Stomach smooth muscle (tissue), 2 donors: ENCODE data around the gene TTC7B.

Experiments used
- H3K27ac ChIP-seq: one replicate; pipeline ENCODE4 v1.7.0; 2013; ENCODE audit warnings: mild to moderate bottlenecking, low read length, inconsistent platforms
- H3K27me3 ChIP-seq, 2 donors: one replicate each; pipeline ENCODE4 v1.7.0; 2013; ENCODE audit warnings: low read length in 2 of 2; ENCODE audit not compliant: insufficient read depth in 2 of 2, control insufficient read depth in 1 of 2
- H3K36me3 ChIP-seq, 2 donors: one replicate each; pipeline ENCODE4 v1.7.0; 2013; ENCODE audit warnings: low read length in 2 of 2; ENCODE audit not compliant: control insufficient read depth in 2 of 2, insufficient read depth in 2 of 2
- H3K4me1 ChIP-seq: one replicate; pipeline ENCODE4 v1.7.0; 2013; ENCODE audit warnings: low read length; ENCODE audit not compliant: control insufficient read depth, insufficient read depth
- H3K4me3 ChIP-seq, 2 donors: one replicate each; pipeline ENCODE4 v1.7.0; 2013; ENCODE audit warnings: low read length in 2 of 2
- H3K9ac ChIP-seq, 2 donors: one replicate each; pipeline ENCODE4 v1.7.0; 2013; ENCODE audit warnings: low read length in 2 of 2, mild to moderate bottlenecking in 1 of 2
- H3K9me3 ChIP-seq, 2 donors: one replicate each; pipeline ENCODE4 v1.7.0; 2013; ENCODE audit warnings: low read length in 2 of 2; ENCODE audit not compliant: control insufficient read depth in 2 of 2
- donor health status: healthy.
- donor health status: Pancreatic carcinoma.

TTC7B gene

DNA sequence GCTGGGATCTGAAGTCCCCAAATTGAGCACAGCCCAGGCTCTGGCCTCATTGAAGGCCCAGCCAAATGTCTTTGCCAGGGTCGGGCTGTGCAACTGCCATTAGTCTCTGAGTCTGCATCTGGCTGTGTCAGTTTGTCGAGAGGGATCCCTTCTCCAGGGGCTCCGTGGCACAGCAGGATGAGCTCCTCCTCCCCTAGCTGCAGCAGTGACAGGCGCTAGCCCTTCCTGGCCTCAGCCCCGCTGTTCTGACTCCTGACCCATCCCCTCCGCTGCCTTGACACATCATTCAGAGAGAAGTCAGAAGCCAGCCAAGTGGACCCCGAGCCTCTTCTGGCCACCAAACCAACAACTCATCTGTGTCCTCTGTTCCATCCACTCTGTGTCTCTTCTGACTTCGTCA, 231.1 kb downstream of the TTC7B start:
- Histone ChIP-seq H3K36me3 (peaks cover 7 to 19% of the 10 kb centered on the region in 2 donors), H3K4me1 (peaks cover 9% of the 10 kb centered on the region), H3K9ac (no peak overlapping the region), H3K4me3 (no peak overlapping the region), H3K9me3 (no peaks in the 10 kb centered on the region), H3K27me3 (no peaks in the 10 kb centered on the region), H3K27ac (no peak overlapping the region)

DNA sequence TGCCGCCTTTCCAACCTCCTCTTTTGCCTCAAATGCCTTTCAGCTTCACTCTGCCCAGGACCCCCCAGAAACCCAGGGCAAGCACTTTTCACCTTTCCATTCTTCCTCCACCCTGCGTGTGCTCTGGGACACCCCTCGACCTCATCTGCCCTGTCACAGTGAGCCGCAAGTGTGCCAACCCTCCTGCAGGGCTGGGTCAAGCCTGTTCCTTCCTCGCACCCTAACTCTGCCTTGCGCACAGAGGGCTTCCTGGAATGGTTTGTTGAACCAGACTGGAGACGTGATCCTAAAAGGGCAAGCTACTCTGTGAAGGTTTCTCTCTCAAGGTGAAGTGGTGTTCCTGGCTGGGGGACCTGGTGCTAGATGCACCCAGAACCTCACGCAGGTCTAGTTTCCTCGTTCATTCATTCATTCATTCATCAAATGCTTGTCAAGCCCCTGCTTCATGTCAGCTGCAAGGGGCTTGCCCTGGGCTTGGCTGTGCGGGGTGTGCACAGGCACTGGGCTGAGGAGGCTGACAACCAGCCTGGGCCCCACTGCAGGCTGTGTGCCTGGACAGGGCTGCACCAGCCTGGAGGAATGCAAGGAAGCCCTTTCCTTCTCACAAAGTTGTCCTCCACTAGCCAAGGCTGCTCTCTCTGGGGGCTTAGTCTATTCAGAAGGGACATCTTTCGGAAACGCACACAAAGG, 232.2 kb downstream of the TTC7B start:
- H3K9ac ChIP-seq: no peak overlapping the region
- peaks cover 3 to 13% of the 10 kb centered on the region in 2 donors for H3K36me3 ChIP-seq
- H3K9me3 ChIP-seq: no peaks in the 10 kb centered on the region
- H3K27me3 ChIP-seq: no peaks in the 10 kb centered on the region
- H3K4me1 ChIP-seq: peaks cover 9% of the 10 kb centered on the region
- H3K4me3 ChIP-seq: no peak overlapping the region
- H3K27ac ChIP-seq: no peak overlapping the region

DNA sequence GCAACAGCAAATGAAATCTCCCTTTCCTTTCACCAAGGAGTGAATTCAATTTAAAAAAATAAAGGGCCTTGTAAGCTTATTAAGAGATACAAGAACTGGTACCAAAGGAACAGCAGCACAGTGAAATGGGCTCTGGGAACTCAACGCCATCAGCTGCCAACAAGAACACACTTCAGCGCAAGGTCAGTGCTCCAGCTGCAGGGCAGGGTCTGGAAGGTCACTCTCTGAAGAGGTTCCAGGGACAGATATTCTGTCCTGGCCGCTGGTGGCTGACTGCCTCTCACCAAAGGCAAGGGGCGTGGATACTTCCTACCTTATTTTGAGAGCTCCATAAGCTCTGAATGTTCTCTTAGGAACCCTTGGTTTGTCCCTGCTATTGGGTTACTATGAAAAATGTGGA, 232.8 kb downstream of the TTC7B start:
- peaks cover 11% of the 10 kb centered on the region for H3K4me1 ChIP-seq
- no peak overlapping the region for H3K27ac ChIP-seq
- no peaks in the 10 kb centered on the region for H3K9me3 ChIP-seq
- no peak overlapping the region for H3K9ac ChIP-seq
- no peaks in the 10 kb centered on the region for H3K27me3 ChIP-seq
- no peak overlapping the region for H3K4me3 ChIP-seq
- H3K36me3 ChIP-seq: peaks cover 0 to 16% of the 10 kb centered on the region in 2 donors

DNA sequence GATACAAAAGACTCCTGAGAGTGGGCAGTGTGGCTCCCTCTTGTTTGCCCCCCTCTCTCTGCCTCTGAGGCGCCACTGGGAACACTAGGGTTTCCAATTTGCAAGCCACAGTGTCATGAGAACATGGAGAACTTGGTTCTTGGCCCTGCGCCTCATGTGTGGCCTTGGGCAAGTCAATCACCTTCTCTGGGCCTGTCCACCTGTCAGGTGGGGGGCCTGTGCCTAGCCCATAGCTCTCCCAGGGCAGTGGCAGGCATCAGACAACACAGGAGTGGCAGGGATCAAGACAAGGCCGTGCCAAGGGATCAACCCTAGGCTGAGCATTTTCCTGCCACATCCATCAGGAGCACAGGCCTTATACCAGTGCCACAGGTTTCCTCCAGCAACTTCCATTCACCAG, 234.1 kb downstream of the TTC7B start:
- H3K9me3 ChIP-seq: no peaks in the 10 kb centered on the region
- peaks cover 0 to 16% of the 10 kb centered on the region in 2 donors for H3K36me3 ChIP-seq
- no peak overlapping the region for H3K4me3 ChIP-seq
- H3K27me3 ChIP-seq: no peaks in the 10 kb centered on the region
- H3K27ac ChIP-seq: no peak overlapping the region
- H3K4me1 ChIP-seq: peaks cover 17% of the 10 kb centered on the region
- H3K9ac ChIP-seq: no peak overlapping the region

DNA sequence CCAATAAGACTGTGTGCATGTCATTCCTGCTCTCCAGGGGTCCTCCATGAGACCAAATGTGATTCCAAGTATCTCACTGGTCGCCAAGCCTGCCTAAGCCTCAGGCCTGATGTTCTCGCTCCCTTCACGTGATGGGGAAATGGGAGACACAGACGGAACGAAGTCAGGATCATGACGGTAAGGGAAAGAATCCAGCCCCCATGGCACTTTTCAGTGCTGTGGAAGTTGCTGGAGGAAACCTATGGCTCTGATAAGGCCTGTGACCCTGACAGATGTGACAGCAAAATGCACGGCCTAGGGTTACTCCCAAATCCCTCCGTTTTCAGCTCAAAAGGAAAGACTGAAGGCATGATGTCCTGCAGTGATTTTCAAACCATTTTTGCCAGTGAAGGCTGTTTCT, 234.5 kb downstream of the TTC7B start:
- Histone ChIP-seq H3K36me3 (peaks cover 0 to 19% of the 10 kb centered on the region in 2 donors), H3K27ac (no peak overlapping the region), H3K9me3 (no peaks in the 10 kb centered on the region), H3K9ac (no peak overlapping the region), H3K27me3 (no peaks in the 10 kb centered on the region), H3K4me3 (no peak overlapping the region), H3K4me1 (peaks cover 17% of the 10 kb centered on the region)

DNA sequence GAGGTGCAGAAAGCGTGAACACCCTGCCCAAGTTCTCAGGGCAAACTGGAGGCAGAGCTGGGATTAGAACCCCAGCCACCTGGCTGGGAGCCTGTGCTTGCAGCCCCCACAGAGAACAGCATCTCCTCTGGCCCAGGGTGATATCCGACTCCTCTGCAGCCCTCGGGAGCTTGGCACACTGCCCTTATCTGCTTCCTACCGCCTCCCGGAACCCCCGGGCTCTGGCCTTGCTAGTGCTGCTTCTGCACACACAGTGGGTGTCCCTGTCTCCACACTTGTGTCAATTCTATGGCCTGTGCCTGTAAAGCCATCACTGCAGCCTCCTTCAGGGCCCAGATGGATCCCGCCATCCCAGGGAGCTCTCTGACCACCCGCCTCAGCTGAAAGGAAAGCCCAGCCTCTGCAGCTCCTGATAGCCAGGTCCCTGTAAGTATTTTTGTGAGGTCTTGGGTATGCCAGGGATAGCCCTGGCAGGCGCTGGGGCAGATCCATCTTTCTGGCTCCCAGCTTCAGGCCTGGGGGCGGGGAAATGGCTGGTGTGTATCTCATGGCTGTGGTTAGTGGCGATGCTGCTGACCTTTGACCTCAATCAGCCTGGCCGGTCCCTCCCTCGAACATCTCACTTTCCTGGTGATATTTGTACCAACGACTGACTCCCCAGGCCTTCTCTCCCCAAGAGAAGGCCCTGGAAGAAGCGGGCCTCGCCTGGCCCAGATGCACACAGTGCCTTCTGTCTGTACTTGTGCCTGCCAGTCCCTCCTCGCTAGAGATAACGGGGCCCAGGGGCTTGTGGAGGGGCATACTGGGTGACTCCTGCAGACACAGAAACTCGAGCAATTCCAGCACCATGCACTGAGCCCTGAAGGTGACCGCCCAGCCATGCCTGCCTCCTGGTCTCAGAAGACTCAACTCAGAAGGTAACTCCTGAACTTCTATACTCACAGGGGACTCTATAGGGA, 235.6 kb downstream of the TTC7B start:
- Histone ChIP-seq H3K27me3 (no peaks in the 10 kb centered on the region), H3K27ac (no peak overlapping the region), H3K4me3 (no peak overlapping the region), H3K9ac (no peak overlapping the region), H3K36me3 (peaks cover 0 to 15% of the 10 kb centered on the region in 2 donors), H3K4me1 (peaks cover 17% of the 10 kb centered on the region), H3K9me3 (no peaks in the 10 kb centered on the region)

DNA sequence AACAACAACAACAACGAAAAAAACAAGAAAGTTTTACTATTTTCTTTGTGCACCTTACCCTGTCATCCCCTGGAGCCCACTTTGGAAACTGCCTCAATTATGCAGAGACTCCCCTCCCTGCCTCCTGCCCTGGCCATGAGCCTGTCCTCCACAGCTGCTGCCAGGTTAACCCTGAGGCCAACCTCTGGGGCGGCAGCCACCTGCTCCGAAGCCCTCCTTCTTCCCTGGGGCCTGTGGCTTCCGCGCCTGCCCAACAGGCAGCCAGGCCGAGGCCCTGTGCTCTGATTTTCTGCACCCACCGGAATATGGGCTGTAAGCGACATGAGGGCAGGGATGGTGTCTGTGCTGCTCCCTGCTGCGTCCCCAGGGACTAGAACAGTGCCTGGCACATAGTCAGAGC, 236.4 kb downstream of the TTC7B start:
- Histone ChIP-seq H3K9ac (no peak overlapping the region), H3K27me3 (no peaks in the 10 kb centered on the region), H3K4me1 (peaks cover 22% of the 10 kb centered on the region)

DNA sequence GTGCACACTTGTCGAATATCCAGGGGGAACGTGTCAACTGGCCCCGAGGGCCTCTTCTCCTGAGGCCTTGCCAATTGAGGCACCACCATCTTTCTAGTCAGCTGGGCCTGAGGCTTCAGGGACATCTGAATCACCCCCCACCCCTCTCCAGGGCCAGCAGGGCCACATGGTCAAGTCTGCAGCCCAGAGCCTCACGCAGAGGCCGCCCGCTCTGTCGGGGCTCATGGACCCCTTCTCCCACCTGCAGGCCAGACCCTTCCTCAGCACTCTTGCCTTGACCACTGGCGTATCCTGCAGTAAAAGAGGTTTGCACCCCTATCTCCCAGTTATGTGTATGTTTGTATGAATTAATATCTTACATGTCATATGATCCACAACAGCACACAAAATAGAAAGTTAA, 237.1 kb downstream of the TTC7B start:
- Histone ChIP-seq H3K4me1 (peaks cover 28% of the 10 kb centered on the region), H3K9ac (no peak overlapping the region), H3K9me3 (no peaks in the 10 kb centered on the region), H3K4me3 (no peak overlapping the region), H3K27me3 (no peaks in the 10 kb centered on the region), H3K36me3 (peaks cover 0 to 12% of the 10 kb centered on the region in 2 donors), H3K27ac (no peak overlapping the region)

More for the DNA sequence above, 236.4 kb downstream of the TTC7B start:
- Histone ChIP-seq H3K9me3 (no peaks in the 10 kb centered on the region), H3K4me3 (no peak overlapping the region), H3K36me3 (peaks cover 0 to 12% of the 10 kb centered on the region in 2 donors), H3K27ac (no peak overlapping the region)

DNA sequence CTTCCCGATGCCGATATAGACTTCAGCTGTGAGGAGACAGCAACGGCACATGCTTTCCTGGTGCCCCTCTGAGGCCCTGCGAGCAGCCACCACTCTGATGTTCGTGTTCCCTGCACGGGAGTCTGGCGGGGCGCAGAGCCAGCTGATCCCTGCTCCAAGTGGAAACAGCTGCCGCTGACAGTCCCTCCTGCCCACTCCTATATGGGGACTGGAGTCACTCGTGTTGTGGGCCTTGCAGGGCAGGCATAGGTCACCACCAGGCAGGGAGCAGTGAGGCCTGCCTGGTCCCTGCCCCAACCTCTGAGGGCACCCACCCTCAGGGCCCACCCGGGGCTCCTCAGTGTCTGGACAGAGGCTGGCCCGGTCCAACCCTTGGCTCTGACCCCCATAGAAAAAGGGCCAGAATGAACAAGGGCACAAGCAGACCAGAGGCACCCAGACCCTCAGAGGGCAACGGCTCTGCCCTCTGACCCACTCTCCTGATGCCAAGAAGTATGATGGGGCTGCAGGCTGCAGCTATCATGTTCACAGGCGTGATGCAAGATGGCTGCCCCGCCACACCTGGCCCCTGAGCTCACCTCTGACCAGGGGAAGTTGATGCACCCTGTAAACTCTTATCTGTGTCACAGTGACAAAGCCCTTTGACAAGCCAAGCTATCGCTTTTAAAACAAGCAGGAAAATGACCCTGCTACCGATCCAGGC, 237.8 kb downstream of the TTC7B start:
- Histone ChIP-seq H3K4me1 (peaks cover 28% of the 10 kb centered on the region), H3K27ac (no peak overlapping the region), H3K27me3 (no peaks in the 10 kb centered on the region), H3K9ac (no peak overlapping the region), H3K36me3 (peaks cover 0 to 12% of the 10 kb centered on the region in 2 donors), H3K4me3 (no peak overlapping the region), H3K9me3 (no peaks in the 10 kb centered on the region)

DNA sequence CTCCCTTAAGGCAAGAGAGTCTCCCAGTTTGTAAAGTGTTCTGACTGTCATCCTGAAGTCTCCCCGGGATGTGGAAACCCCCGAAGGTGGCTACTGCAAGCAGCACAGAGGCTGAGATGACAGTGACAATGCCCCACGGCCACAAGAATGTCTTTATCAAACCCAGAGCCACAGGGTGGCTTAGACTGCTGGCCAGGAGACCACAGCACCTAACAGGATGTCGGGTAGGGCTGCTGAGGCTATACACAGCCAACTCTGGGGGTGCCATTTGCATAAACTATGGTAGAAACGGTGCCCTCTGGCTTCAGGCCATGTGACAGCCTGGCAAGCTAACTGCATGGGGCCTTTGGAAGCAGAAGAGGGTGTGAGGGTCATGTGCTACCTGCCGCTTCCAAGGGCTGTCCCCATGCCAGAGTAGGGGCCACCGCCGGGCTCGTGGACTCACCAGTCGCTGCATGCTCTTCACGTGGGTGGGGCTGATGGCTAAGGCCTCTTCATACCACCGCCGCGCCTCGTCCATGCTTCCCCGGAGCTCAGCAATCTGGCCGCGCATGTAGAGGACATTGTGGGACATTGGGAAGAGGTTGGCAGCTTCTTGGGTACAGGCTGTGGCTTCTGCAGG, 238.5 kb downstream of the TTC7B start:
- Histone ChIP-seq H3K9ac (no peak overlapping the region), H3K9me3 (no peaks in the 10 kb centered on the region), H3K27me3 (no peaks in the 10 kb centered on the region), H3K4me1 (peaks cover 28% of the 10 kb centered on the region), H3K36me3 (peaks cover 0 to 12% of the 10 kb centered on the region in 2 donors), H3K27ac (no peak overlapping the region), H3K4me3 (no peak overlapping the region)
